ENCODE measurements around the gene CRYZL1. TPM values are rescaled to one million over a fixed set of nuclear protein-coding genes. Genes with fewer than 3 reads are reported as not detected.
"Not testable (repeated sequence)": the region's sequence is repeated elsewhere in the genome, so short reads cannot be mapped to it uniquely, and the experiment has no call there.

The CRYZL1 gene
- total and polyA plus RNA-seq, 2 donors (not counting 1 experiment from before 2014, with no cell fraction given) = 30.7 to 72.6 TPM

DNA sequence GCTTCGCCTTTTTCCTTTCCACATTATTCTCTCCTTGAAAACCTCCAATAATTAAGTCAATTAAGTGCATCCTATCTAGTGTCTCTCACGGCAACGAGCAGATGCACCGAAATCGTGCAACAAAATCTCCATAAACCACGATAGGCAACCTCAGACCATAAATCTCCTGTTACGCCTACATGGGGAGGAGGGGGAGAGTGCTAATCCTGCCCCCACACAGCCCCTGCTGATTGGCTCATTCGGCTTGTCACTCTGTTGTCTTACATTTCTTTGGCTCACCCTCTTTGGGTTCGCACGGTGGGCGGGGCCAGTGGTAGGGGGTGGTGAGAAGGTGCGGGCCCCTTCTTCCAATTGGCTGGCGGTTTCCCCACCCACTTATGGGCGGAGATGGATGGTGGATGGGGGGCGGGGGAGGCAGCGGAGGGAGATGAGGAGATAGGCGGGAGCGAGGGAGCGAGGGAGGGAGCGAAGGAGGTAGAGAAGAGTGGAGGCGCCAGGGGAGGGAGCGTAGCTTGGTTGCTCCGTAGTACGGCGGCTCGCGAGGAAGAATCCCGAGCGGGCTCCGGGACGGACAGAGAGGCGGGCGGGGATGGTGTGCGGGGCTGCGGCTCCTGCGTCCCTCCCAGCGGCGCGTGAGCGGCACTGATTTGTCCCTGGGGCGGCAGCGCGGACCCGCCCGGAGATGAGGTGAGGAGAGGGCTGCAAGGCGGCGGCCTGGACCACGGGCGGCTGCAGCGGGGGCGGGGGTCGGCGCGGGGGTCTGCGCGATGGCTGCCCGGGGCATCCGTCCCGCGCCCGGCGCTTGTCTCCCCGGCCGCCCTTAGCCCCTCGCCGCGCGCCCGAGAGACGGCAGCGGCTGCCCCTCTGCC lies 720 bp upstream of the CRYZL1 start, which contains the start of gene ITSN1:
TSS of gene ITSN1 (plus strand) at position 475 of the 869 bp plus-strand sequence. CDS start 76,328 bp downstream, outside the sequence.
- H3K27me3 ChIP-seq (ENCODE audit: control insufficient read depth, insufficient read depth, low read length) = no peaks in the 10 kb centered on the region
- peak within 1 kb of the TSS; percentile 79 to 97 (median 89) for H3K4me3 ChIP-seq (replicated peaks in 1 of 4; ENCODE audit: control extremely low read depth in 1 of 4, insufficient read depth in 1 of 4, low read depth in 3 of 4, low read length in 4 of 4)
- TF ChIP-seq, protein P1, sequence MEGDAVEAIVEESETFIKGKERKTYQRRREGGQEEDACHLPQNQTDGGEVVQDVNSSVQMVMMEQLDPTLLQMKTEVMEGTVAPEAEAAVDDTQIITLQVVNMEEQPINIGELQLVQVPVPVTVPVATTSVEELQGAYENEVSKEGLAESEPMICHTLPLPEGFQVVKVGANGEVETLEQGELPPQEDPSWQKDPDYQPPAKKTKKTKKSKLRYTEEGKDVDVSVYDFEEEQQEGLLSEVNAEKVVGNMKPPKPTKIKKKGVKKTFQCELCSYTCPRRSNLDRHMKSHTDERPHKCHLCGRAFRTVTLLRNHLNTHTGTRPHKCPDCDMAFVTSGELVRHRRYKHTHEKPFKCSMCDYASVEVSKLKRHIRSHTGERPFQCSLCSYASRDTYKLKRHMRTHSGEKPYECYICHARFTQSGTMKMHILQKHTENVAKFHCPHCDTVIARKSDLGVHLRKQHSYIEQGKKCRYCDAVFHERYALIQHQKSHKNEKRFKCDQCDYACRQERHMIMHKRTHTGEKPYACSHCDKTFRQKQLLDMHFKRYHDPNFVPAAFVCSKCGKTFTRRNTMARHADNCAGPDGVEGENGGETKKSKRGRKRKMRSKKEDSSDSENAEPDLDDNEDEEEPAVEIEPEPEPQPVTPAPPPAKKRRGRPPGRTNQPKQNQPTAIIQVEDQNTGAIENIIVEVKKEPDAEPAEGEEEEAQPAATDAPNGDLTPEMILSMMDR (conservative IDR thresholded peaks at IDR 0.05 in 1 of 2, IDR thresholded peaks at IDR 0.05 in 1 of 2; ENCODE audit: low read depth in 1 of 2, low read length in 2 of 2) = no peak
- no peak for TF ChIP-seq EZH2 (IDR thresholded peaks at IDR 0.05; ENCODE audit: low read length, missing control alignments)
- H3K9ac ChIP-seq (ENCODE audit: insufficient read depth, low read length) = peak within 1 kb of the TSS; percentile 83
- H3K36me3 ChIP-seq (ENCODE audit: control insufficient read depth, insufficient read depth, low read length) = no peaks in the 10 kb centered on the region
- H3K4me2 ChIP-seq (ENCODE audit: extremely low read depth, insufficient read depth, low read length) = peak within 1 kb of the TSS; percentile 93
- H4K20me1 ChIP-seq (ENCODE audit: control insufficient read depth, extremely low read depth, insufficient read depth, low read length) = no peaks in the 10 kb centered on the region
- H2AFZ ChIP-seq (ENCODE audit: low read length) = peak within 1 kb of the TSS; percentile 98
- H3K4me1 ChIP-seq (ENCODE audit: control insufficient read depth, extremely low read depth, insufficient read depth, low read length) = peaks cover 3% of the 10 kb centered on the region
- DNase-seq (ENCODE audit: low read depth in 2 of 2) = peak; percentile 100
- peaks cover 67% of the 10 kb centered on the region for H3K79me2 ChIP-seq (ENCODE audit: control insufficient read depth, insufficient read depth, low read length)
- H3K27ac ChIP-seq (ENCODE audit: insufficient read depth, low read length) = peak within 1 kb of the TSS; percentile 92
- H3K9me3 ChIP-seq (ENCODE audit: control insufficient read depth, insufficient read depth, low read depth, low read length) = no peaks in the 10 kb centered on the region

DNA sequence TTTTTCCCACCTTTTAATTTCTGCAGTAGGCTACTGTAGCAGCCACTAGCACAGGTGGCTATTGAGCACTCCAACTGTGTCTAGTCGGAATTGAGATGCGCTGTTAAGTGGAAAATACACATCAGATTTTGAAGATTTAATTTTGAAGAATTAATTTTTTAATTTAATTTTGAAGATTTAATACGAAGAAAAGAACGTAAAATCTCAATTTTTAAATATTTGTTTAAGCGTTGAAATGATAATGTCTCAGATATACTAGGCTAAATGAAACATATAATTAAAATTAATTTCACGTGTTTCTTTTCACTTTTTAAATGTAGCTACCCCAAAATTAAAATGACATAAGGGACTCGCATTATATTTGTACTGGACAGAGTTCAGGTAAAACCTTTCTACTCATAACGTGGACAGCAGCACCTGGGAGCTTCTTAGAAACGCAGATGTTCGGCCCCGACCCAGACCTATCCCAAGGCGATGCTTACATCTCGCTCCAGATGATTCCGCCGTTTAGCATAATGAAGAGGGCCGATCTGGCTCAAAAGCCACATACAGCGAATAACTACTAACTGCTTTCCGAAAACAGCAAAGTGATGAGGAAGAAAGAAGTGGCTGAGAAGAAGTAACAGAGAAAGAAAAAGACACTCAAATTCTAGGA lies 717 bp downstream of the CRYZL1 start:
- no peaks in the 10 kb centered on the region for H3K36me3 ChIP-seq (ENCODE audit: control insufficient read depth, insufficient read depth, low read length)
- H3K79me2 ChIP-seq (ENCODE audit: control insufficient read depth, insufficient read depth, low read length) = peaks cover 57% of the 10 kb centered on the region
- peak; percentile 28 to 36 for DNase-seq (ENCODE audit: low read depth in 2 of 2)
- peaks cover 3% of the 10 kb centered on the region for H3K4me1 ChIP-seq (ENCODE audit: control insufficient read depth, extremely low read depth, insufficient read depth, low read length)
- H2AFZ ChIP-seq (ENCODE audit: low read length) = peak overlapping the region; percentile 97
- TF ChIP-seq EZH2 (IDR thresholded peaks at IDR 0.05; ENCODE audit: low read length, missing control alignments) = no peak
- TF ChIP-seq, protein P1 (conservative IDR thresholded peaks at IDR 0.05 in 1 of 2, IDR thresholded peaks at IDR 0.05 in 1 of 2; ENCODE audit: low read depth in 1 of 2, low read length in 2 of 2) = no peak
- no peaks in the 10 kb centered on the region for H4K20me1 ChIP-seq (ENCODE audit: control insufficient read depth, extremely low read depth, insufficient read depth, low read length)
- H3K27ac ChIP-seq (ENCODE audit: insufficient read depth, low read length) = peak overlapping the region; percentile 92
- peak overlapping the region; percentile 83 for H3K9ac ChIP-seq (ENCODE audit: insufficient read depth, low read length)
- no peaks in the 10 kb centered on the region for H3K9me3 ChIP-seq (ENCODE audit: control insufficient read depth, insufficient read depth, low read depth, low read length)
- no peaks in the 10 kb centered on the region for H3K27me3 ChIP-seq (ENCODE audit: control insufficient read depth, insufficient read depth, low read length)
- H3K4me2 ChIP-seq (ENCODE audit: extremely low read depth, insufficient read depth, low read length) = peak overlapping the region; percentile 64
- H3K4me3 ChIP-seq (replicated peaks in 1 of 4; ENCODE audit: control extremely low read depth in 1 of 4, insufficient read depth in 1 of 4, low read depth in 3 of 4, low read length in 4 of 4) = peak overlapping the region; percentile 75 to 97 (median 89)

DNA sequence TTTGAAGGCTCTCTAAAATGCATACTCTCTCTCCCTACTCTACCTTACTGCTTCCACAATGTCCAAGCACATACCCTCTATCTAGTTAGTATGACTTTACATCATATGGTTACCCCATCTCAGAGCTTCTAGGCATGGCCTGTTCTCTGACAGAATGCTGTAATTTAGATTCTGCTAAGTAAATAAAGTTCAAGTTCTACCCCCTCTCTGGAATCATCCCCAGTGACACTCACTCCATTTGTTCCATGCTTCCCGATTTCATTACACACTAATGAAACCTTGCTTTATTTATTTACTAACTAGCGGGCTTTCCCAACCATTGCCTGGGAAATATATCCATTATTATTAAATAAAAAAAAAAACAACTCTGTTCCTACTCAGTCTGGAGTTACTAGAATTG lies 7.3 kb downstream of the CRYZL1 start:
- Histone ChIP-seq H3K4me2 (ENCODE audit: extremely low read depth, insufficient read depth, low read length) (no peak overlapping the region), H3K27ac (ENCODE audit: insufficient read depth, low read length) (no peak overlapping the region), H4K20me1 (ENCODE audit: control insufficient read depth, extremely low read depth, insufficient read depth, low read length) (no peaks in the 10 kb centered on the region), H3K27me3 (ENCODE audit: control insufficient read depth, insufficient read depth, low read length) (no peaks in the 10 kb centered on the region), H3K36me3 (ENCODE audit: control insufficient read depth, insufficient read depth, low read length) (no peaks in the 10 kb centered on the region), H3K4me1 (ENCODE audit: control insufficient read depth, extremely low read depth, insufficient read depth, low read length) (no peaks in the 10 kb centered on the region), H2AFZ (ENCODE audit: low read length) (no peak overlapping the region), H3K9ac (ENCODE audit: insufficient read depth, low read length) (no peak overlapping the region), H3K9me3 (ENCODE audit: control insufficient read depth, insufficient read depth, low read depth, low read length) (no peaks in the 10 kb centered on the region), H3K4me3 (replicated peaks in 1 of 4; ENCODE audit: control extremely low read depth in 1 of 4, insufficient read depth in 1 of 4, low read depth in 3 of 4, low read length in 4 of 4) (no peak overlapping the region), H3K79me2 (ENCODE audit: control insufficient read depth, insufficient read depth, low read length) (peaks cover 16% of the 10 kb centered on the region)
- no peak for DNase-seq (ENCODE audit: low read depth in 2 of 2)
- no peak for TF ChIP-seq EZH2 (IDR thresholded peaks at IDR 0.05; ENCODE audit: low read length, missing control alignments)
- TF ChIP-seq, protein P1 (conservative IDR thresholded peaks at IDR 0.05 in 1 of 2, IDR thresholded peaks at IDR 0.05 in 1 of 2; ENCODE audit: low read depth in 1 of 2, low read length in 2 of 2) = no peak

DNA sequence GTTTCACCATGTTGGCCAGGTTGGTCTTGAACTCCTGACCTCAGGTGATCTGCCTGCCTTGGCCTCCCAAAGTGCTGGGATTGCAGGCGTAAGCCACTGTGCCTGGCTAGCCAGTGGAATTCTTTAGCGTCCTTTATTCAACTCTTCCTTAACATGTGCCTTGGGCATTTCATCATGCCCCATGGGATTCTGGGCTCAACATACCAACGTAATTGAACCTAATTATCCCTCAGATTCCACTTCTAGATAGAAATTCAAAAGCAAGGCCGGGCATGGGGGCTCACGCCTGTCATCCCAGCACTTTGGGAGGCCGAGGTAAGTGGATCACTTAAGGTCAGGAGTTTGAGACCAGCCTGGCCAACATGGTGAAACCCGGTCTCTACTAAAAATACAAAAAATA lies 15.4 kb downstream of the CRYZL1 start:
- not testable (repeated sequence) for H3K79me2 ChIP-seq (ENCODE audit: control insufficient read depth, insufficient read depth, low read length); H4K20me1 ChIP-seq (ENCODE audit: control insufficient read depth, extremely low read depth, insufficient read depth, low read length); H3K27ac ChIP-seq (ENCODE audit: insufficient read depth, low read length); H3K4me3 ChIP-seq (replicated peaks in 1 of 4; ENCODE audit: control extremely low read depth in 1 of 4, insufficient read depth in 1 of 4, low read depth in 3 of 4, low read length in 4 of 4); H3K9ac ChIP-seq (ENCODE audit: insufficient read depth, low read length); DNase-seq (ENCODE audit: low read depth in 2 of 2); H3K27me3 ChIP-seq (ENCODE audit: control insufficient read depth, insufficient read depth, low read length); H2AFZ ChIP-seq (ENCODE audit: low read length); H3K9me3 ChIP-seq (ENCODE audit: control insufficient read depth, insufficient read depth, low read depth, low read length); H3K4me1 ChIP-seq (ENCODE audit: control insufficient read depth, extremely low read depth, insufficient read depth, low read length); H3K36me3 ChIP-seq (ENCODE audit: control insufficient read depth, insufficient read depth, low read length); H3K4me2 ChIP-seq (ENCODE audit: extremely low read depth, insufficient read depth, low read length)
